ENCODE measurements around the gene CDH13. TPM values are rescaled to one million over a fixed set of nuclear protein-coding genes. Genes with fewer than 3 reads are reported as not detected.

The CDH13 gene
- total and polyA plus RNA-seq, 2 experiments from 2014 or later = 2.9 to 4.8 TPM

- H3K36me3 ChIP-seq = no peaks in the 10 kb centered on the region
- H3K9me3 ChIP-seq (ENCODE audit: low read depth) = no peaks in the 10 kb centered on the region
- TF ChIP-seq, protein P1, sequence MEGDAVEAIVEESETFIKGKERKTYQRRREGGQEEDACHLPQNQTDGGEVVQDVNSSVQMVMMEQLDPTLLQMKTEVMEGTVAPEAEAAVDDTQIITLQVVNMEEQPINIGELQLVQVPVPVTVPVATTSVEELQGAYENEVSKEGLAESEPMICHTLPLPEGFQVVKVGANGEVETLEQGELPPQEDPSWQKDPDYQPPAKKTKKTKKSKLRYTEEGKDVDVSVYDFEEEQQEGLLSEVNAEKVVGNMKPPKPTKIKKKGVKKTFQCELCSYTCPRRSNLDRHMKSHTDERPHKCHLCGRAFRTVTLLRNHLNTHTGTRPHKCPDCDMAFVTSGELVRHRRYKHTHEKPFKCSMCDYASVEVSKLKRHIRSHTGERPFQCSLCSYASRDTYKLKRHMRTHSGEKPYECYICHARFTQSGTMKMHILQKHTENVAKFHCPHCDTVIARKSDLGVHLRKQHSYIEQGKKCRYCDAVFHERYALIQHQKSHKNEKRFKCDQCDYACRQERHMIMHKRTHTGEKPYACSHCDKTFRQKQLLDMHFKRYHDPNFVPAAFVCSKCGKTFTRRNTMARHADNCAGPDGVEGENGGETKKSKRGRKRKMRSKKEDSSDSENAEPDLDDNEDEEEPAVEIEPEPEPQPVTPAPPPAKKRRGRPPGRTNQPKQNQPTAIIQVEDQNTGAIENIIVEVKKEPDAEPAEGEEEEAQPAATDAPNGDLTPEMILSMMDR (IDR thresholded peaks at IDR 0.05; ENCODE audit: low read depth, low read length) = no peak
- H3K4me3 ChIP-seq = no peak overlapping the region
- no peaks in the 10 kb centered on the region for H3K4me1 ChIP-seq (ENCODE audit: low read depth)
- H3K27ac ChIP-seq = no peak overlapping the region
- H3K27me3 ChIP-seq = no peaks in the 10 kb centered on the region
- no peak for DNase-seq (ENCODE audit: low read depth in 1 of 2, low spot score in 1 of 2)
These were observed 1115.5 kb downstream of the CDH13 start for GRCh38 chr16:83742124-83742899.

- Histone ChIP-seq H3K27me3 (no peaks in the 10 kb centered on the region), H3K4me1 (ENCODE audit: low read depth) (no peaks in the 10 kb centered on the region), H3K4me3 (no peak overlapping the region), H3K9me3 (ENCODE audit: low read depth) (no peaks in the 10 kb centered on the region), H3K27ac (no peak overlapping the region), H3K36me3 (no peaks in the 10 kb centered on the region)
- DNase-seq (ENCODE audit: low read depth in 1 of 2, low spot score in 1 of 2) = no peak
- TF ChIP-seq, protein P1 (IDR thresholded peaks at IDR 0.05; ENCODE audit: low read depth, low read length) = no peak
These were observed 1116.5 kb downstream of the CDH13 start for GRCh38 chr16:83743241-83743640.

- Histone ChIP-seq H3K4me1 (ENCODE audit: low read depth) (no peaks in the 10 kb centered on the region), H3K36me3 (no peaks in the 10 kb centered on the region), H3K27me3 (no peaks in the 10 kb centered on the region), H3K4me3 (no peak overlapping the region), H3K9me3 (ENCODE audit: low read depth) (no peaks in the 10 kb centered on the region), H3K27ac (no peak overlapping the region)
- TF ChIP-seq, protein P1 (IDR thresholded peaks at IDR 0.05; ENCODE audit: low read depth, low read length) = no peak
- no peak for DNase-seq (ENCODE audit: low read depth in 1 of 2, low spot score in 1 of 2)
These were observed 1117.0 kb downstream of the CDH13 start for GRCh38 chr16:83743720-83744119.

DNA sequence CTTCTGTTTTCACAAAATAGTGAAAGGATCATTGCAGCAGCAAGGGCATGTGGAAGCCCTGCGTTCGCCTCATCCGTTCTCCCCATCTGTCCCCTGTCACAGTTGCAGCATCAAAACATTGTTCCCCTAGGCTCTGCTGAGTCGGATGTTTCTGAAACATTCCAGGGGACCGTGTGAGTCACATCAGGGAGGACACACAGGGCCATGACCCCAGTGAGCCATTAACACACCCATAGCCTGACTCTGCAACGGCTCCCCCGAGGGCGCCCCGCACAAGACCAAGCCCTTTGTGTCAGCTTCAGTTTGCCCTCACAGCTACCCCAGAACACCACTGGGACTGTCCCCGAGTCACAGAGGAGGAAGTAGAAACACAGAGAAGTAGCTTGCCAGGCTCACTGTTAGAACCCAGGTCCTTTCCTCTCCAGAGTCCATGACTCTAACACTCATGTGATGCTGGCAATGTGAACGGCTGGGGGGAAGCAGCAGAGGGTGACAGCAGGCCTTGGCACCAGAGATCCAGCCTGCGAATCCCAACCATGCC is 1117.7 kb downstream of the CDH13 start:
- H3K4me3 ChIP-seq = no peak overlapping the region
- TF ChIP-seq, protein P1 (IDR thresholded peaks at IDR 0.05; ENCODE audit: low read depth, low read length) = no peak
- H3K27me3 ChIP-seq = no peaks in the 10 kb centered on the region
- no peak for DNase-seq (ENCODE audit: low read depth in 1 of 2, low spot score in 1 of 2)
- no peaks in the 10 kb centered on the region for H3K4me1 ChIP-seq (ENCODE audit: low read depth)
- no peaks in the 10 kb centered on the region for H3K36me3 ChIP-seq
- H3K27ac ChIP-seq = no peak overlapping the region
- H3K9me3 ChIP-seq (ENCODE audit: low read depth) = no peaks in the 10 kb centered on the region

- TF ChIP-seq, protein P1 (IDR thresholded peaks at IDR 0.05; ENCODE audit: low read depth, low read length) = no peak
- Histone ChIP-seq H3K27ac (no peak overlapping the region), H3K9me3 (ENCODE audit: low read depth) (no peaks in the 10 kb centered on the region), H3K4me3 (no peak overlapping the region), H3K36me3 (no peaks in the 10 kb centered on the region), H3K4me1 (ENCODE audit: low read depth) (no peaks in the 10 kb centered on the region), H3K27me3 (no peaks in the 10 kb centered on the region)
- DNase-seq (ENCODE audit: low read depth in 1 of 2, low spot score in 1 of 2) = no peak
These were observed 1119.8 kb downstream of the CDH13 start for GRCh38 chr16:83746611-83747010.

Data from cardiac muscle cell (in vitro differentiated cells and primary cell).